ENCODE measurements around the gene ADA. TPM values are rescaled to one million over a fixed set of nuclear protein-coding genes. Genes with fewer than 3 reads are reported as not detected.

ADA gene
- total and polyA plus RNA-seq, 9 of the 15 experiments (the other 6 are each of a cell fraction or from before 2014, with no cell fraction given): 2.4 to 26.1 (median 5.3) TPM

- CTCF ChIA-PET (ENCODE audit: low intra/inter-chr PET ratio): no interaction called here
- H3K9me1 ChIP-seq (ENCODE audit: control insufficient read depth, insufficient read depth, low read length): no peaks in the 10 kb centered on the region
- TF ChIP-seq ZNF436 (CRISPR knock-in tag; IDR thresholded peaks at IDR 0.05) (no peak), SRF (CRISPR knock-in tag; IDR thresholded peaks at IDR 0.05) (peak in 1 of 2 experiments; percentile 57; a peak in 1 of 4 replicates), RBM25 (IDR thresholded peaks at IDR 0.05; ENCODE audit: low read depth, low read length, severe bottlenecking) (peak; percentile 38)
Observed at GRCh38 chr20:44640522-44640921, 11.0 kb downstream of the ADA start.

GRCh38 chr20:44637522-44638372 lies 13.8 kb downstream of the ADA start:
- no peak overlapping the region for H3K9ac ChIP-seq (ENCODE audit: insufficient read depth in 1 of 2, low read depth in 2 of 2, low read length in 2 of 2)
- no peak overlapping the region for H2AFZ ChIP-seq (ENCODE audit: low read depth, low read length)
- TF ChIP-seq KDM1A (IDR thresholded peaks at IDR 0.05) (0 out of 4 replicates have a peak, but pooled peaks of 1 of the 2 experiments have one; percentile 9), RBM25 (IDR thresholded peaks at IDR 0.05; ENCODE audit: low read depth, low read length, severe bottlenecking) (peak; percentile 62), ZBTB12 (CRISPR knock-in tag; IDR thresholded peaks at IDR 0.05) (no peak), BCOR (IDR thresholded peaks at IDR 0.05) (peak; percentile 42; the same call in 1 of the 2 replicates)
- intact Hi-C loops (cut with micrococcal nuclease) (no loop called here), in situ Hi-C loops (cut with MboI) (no loop called here)
- 33% methylated on average over 11 of the region's 11 CpGs for WGBS (ENCODE audit: insufficient coverage, low coverage, missing lambda C conversion rate)
- H3K9me3 ChIP-seq (replicated peaks; ENCODE audit: control insufficient read depth, insufficient read depth, low read depth, low read length): no peaks in the 10 kb centered on the region
- no peaks in the 10 kb centered on the region for H3K27me3 ChIP-seq (ENCODE audit: control insufficient read depth in 2 of 2, insufficient read depth in 2 of 2, low read length in 2 of 2)
- POLR2A ChIA-PET: interaction anchor here (0.6 to 1.6 kb wide), 3 partner anchors 10 to 112 kb away, joined by 3 read pairs; partner anchors contain the start of gene ADA
- H3K9me1 ChIP-seq (ENCODE audit: control insufficient read depth, insufficient read depth, low read length): peaks cover 3% of the 10 kb centered on the region
- BruUV-seq (replicated peaks): no TSS peak
- H3K79me2 ChIP-seq (ENCODE audit: control insufficient read depth, insufficient read depth, low read length): no peaks in the 10 kb centered on the region
- no peak for ATAC-seq
- H3K27ac ChIP-seq (ENCODE audit: extremely low read depth, low read depth, low read length): no peak overlapping the region
- no peaks in the 10 kb centered on the region for H3K36me3 ChIP-seq (ENCODE audit: control insufficient read depth, insufficient read depth, low read length)
- H3K4me1 ChIP-seq (replicated peaks in 1 of 2; ENCODE audit: control insufficient read depth in 2 of 2, insufficient read depth in 2 of 2, low read length in 2 of 2): peaks cover 9 to 10% of the 10 kb centered on the region in 2 experiments
- no peak overlapping the region for H3K4me2 ChIP-seq (ENCODE audit: insufficient read depth, low read length)
- CTCF ChIA-PET (ENCODE audit: low intra/inter-chr PET ratio): no interaction called here
- H3K4me3 ChIP-seq: no peak overlapping the region
- H4K20me1 ChIP-seq (replicated peaks; ENCODE audit: control insufficient read depth, insufficient read depth, low read length): no peaks in the 10 kb centered on the region
- DNase-seq (ENCODE audit: extremely low read depth in 1 of 4, low spot score in 3 of 4): no peak
- no peak for FAIRE-seq

More at GRCh38 chr20:44640522-44640921, 11.0 kb downstream of the ADA start:
- Histone ChIP-seq H3K27ac (ENCODE audit: extremely low read depth, low read depth, low read length) (no peak overlapping the region), H3K79me2 (ENCODE audit: control insufficient read depth, insufficient read depth, low read length) (no peaks in the 10 kb centered on the region), H3K9ac (ENCODE audit: insufficient read depth in 1 of 2, low read depth in 2 of 2, low read length in 2 of 2) (no peak overlapping the region), H3K4me2 (ENCODE audit: insufficient read depth, low read length) (no peak overlapping the region), H3K4me3 (no peak overlapping the region), H3K36me3 (ENCODE audit: control insufficient read depth, insufficient read depth, low read length) (no peaks in the 10 kb centered on the region), H3K4me1 (replicated peaks in 1 of 2; ENCODE audit: control insufficient read depth in 2 of 2, insufficient read depth in 2 of 2, low read length in 2 of 2) (peaks cover 12 to 16% of the 10 kb centered on the region in 2 experiments), H3K9me3 (replicated peaks; ENCODE audit: control insufficient read depth, insufficient read depth, low read depth, low read length) (no peaks in the 10 kb centered on the region), H2AFZ (ENCODE audit: low read depth, low read length) (no peak overlapping the region), H3K27me3 (ENCODE audit: control insufficient read depth in 2 of 2, insufficient read depth in 2 of 2, low read length in 2 of 2) (no peaks in the 10 kb centered on the region), H4K20me1 (replicated peaks; ENCODE audit: control insufficient read depth, insufficient read depth, low read length) (no peaks in the 10 kb centered on the region; the same call in 1 of the 2 replicates)
- POLR2A ChIA-PET: no interaction called here
- WGBS (ENCODE audit: insufficient coverage, low coverage, missing lambda C conversion rate): 30% methylated on average over 2 of the region's 2 CpGs
- BruUV-seq (replicated peaks): no TSS peak
- intact Hi-C loops (cut with micrococcal nuclease) (no loop called here), in situ Hi-C loops (cut with MboI) (no loop called here)
- FAIRE-seq: peak; percentile 11
- ATAC-seq: no peak
- DNase-seq (ENCODE audit: extremely low read depth in 1 of 4, low spot score in 3 of 4): no peak
